GM15510 (cell line): ENCODE measurements around the gene ILKAP.

Experiments
- POLR2A ChIP-seq: IDR thresholded peaks from 3 replicates; pipeline ENCODE4 v1.6.1; 2011; ENCODE audit warnings: borderline replicate concordance; ENCODE audit not compliant: insufficient read length; ENCODE audit errors: extremely low read depth

ILKAP gene

DNA sequence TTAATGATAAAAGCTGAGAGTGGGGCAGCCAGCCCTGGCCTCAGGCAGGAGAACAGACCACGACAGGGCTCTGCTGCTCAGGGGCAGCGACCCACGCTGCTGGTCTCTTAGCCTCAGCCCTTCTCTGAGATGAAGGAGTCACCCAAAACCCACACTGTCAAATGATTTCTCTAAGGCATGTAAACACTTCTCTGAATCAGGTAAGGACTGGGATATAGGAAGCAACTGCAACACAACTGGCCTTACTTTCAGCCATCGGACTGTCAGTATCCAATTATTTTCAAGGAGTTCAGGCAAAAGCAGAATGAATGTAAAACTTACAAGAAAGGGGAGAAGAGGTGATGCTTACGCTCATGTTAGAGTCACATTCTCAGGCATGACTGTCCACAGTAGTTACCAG is 22.9 kb downstream of the ILKAP start:
- no peak for TF ChIP-seq POLR2A

DNA sequence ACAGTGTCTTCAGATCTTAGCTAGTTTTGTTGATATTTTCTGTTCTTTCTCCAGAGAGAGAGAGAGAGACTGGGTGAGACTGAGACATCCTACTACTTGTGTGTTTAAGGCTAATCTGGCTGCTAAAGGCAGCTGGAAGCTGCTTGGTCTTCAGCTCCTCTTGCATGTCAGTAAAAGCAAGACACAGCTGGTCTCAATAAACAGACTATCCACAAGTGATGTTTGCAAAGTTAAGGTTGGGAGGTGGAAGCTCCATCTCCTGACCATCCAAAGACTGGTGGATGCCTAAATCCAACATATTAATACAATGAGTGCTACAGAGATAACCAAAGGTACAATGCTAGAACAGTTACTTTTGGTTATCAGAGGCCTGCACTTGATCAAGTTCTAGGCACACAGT is 26.9 kb downstream of the ILKAP start:
- TF ChIP-seq POLR2A, result no peak

DNA sequence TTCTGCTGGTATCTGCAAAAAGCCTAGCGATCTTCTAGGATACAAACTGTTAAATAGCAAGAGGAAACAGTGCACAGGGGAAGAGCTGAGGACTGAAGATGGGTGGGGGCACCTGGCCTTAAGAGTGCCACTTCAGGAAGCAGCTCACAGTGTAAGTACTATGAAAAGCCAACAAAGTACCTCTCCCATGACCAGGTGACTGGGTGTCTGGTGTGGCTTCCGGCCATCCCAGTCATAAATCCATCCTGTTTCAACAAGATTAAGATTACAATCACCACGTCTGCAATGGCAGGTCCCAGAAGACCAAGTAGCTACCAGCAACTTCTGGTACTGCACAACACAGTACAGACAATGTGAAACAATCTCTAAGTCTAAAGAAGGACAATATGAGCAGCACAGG is 28.8 kb downstream of the ILKAP start:
- TF ChIP-seq POLR2A, result no peak

- no peak for TF ChIP-seq POLR2A
Observed at GRCh38 chr2:238174291-238174690, 29.2 kb downstream of the ILKAP start.

DNA sequence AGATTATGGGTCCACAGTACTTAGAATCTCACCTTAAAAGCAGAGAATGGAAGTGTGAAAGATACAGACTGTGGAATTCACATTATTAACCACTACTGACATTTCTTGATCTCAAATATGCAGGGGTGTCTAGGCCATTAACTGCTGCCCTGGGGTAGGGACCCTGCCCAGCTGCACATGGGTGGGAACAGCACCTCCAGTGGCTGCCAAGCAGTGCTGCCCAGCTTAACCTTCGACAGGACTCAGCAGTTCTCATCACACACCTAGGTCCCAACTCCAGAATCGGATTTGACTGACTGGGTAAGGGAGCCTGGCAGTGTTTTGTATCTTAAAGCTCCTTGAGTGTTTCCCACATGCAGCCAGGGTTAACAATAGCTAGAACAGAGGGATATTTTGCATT is 29.8 kb downstream of the ILKAP start:
- no peak for TF ChIP-seq POLR2A

GRCh38 chr2:238172439-238172838 is 31.1 kb downstream of the ILKAP start:
- TF ChIP-seq POLR2A, result no peak

DNA sequence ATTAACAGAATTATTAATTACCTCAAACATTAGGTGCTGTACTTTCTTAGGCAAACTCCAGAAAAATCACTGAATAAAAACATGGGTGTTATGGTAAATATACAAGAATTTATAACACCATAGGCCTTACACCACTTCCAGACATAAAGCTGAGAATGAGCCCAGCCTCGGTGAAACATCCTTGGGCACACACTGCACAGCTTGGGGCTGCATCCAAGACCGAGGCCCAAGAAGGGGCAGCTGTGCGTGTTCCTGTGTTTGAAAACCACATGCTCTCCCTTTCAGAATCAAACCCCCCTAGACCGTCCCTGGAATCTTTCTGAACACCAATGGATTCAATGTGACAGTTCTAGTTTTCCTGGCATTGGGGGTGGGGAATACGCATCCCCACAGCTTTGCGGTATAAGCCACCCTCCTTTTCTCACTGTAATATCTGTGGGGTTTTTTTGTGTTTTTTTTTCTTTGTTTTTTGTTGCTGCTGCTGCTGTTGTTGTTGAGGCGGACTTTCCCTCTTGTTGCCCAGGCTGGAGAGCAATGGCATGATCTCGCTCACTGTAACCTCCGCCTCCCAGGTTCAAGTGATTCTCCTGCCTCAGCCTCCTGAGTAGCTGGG is 31.8 kb downstream of the ILKAP start:
- no peak for TF ChIP-seq POLR2A

GRCh38 chr2:238170386-238171071 is 33.0 kb downstream of the ILKAP start:
- no peak for TF ChIP-seq POLR2A

DNA sequence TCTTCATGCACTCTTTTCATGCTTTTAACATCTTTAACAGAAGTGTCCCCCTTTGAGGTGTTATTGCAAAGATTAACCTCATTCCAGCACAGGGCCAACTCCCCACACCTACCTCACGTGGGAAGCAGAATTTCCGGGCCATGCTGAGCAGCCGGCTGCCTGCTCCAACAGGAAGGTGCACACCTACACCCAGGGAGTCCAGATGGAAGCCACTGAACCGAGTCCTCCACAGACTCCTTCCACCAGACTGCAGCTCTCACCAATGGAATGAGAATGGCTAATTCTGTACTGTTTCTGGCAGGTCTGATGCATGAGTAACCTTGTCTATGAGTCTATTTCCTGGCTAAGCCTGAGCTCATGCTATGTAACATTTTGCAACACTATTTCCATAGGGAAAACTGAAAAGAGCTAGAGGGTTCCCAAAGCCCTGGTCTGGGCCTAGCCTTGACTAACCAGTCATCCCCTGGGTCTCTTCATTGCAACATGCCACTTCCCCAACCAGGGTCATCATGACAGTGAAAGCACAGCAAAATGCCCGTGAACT is 33.7 kb downstream of the ILKAP start:
- TF ChIP-seq POLR2A, result no peak

DNA sequence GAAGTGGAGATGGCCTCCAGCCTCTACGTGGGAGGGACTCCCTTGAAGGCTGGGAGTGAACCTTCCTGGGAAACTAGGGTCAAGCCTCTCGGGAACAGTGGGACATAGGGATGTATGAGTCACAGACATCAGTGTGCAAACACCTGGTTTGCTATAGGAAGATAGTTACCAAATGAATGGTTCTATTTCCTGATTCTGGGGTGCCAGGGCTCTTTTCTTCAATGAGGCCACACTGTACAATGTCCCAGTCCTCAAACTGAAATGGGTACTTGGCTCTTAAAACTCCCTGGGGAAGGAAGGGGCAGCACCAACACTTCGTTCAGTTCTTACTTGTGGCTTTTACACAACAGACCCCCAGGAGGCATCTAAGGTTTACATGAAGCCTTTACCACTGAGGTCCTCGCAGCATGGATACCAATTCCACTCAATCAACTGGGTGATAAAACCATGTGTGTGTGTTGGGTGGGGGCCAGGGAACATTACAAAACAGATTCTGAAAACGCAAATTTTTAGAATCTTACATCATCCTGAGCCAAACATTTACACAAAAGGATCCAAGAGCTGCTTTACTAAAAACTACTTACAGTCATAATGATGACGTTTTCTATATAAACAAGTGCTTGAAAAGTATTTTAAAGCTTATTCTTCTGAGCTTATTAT is 34.3 kb downstream of the ILKAP start:
- TF ChIP-seq POLR2A, result no peak

DNA sequence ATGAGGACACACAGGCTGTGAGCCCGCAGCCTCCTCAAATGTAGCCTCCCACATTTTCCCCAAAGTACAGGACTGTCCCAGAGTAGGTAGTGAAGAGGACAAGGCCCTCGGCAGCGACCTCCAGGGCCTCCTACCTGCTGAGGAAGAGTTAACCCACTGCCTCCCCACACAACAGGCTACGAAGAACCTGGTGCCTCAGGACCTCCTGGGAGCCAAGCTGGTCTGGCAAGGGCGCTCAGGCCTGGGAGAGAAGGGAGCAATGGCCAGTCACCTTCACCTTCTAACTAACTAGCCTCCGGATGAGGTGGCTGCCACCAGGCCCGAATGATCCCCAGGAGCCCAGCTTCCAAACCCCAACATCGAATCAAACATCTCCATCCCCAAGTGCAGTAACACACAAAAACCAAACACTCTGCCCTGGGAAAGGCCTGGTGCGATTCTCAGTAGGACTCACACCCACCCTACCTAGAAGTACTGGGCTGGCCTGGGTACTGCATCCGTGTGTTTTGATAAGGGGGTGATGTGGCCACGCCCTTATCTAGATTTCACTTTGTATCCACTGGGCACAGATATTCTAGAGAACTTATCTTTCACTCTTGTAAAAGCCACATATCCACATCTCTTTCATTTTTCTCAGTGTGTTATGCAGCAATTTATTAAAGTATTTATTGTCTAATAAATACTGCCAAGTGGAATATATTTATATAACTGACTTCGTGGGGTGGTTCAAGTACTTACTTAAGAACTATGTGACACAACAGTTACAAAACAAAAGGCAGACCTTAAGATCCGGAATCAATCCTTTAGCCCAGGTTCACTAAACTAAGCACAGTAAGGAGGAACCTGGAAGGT is 35.1 kb downstream of the ILKAP start:
- no peak for TF ChIP-seq POLR2A

GRCh38 chr2:238167761-238168160 is 35.7 kb downstream of the ILKAP start:
- no peak for TF ChIP-seq POLR2A

- no peak for TF ChIP-seq POLR2A
Observed at GRCh38 chr2:238167344-238167715, 36.2 kb downstream of the ILKAP start.

DNA sequence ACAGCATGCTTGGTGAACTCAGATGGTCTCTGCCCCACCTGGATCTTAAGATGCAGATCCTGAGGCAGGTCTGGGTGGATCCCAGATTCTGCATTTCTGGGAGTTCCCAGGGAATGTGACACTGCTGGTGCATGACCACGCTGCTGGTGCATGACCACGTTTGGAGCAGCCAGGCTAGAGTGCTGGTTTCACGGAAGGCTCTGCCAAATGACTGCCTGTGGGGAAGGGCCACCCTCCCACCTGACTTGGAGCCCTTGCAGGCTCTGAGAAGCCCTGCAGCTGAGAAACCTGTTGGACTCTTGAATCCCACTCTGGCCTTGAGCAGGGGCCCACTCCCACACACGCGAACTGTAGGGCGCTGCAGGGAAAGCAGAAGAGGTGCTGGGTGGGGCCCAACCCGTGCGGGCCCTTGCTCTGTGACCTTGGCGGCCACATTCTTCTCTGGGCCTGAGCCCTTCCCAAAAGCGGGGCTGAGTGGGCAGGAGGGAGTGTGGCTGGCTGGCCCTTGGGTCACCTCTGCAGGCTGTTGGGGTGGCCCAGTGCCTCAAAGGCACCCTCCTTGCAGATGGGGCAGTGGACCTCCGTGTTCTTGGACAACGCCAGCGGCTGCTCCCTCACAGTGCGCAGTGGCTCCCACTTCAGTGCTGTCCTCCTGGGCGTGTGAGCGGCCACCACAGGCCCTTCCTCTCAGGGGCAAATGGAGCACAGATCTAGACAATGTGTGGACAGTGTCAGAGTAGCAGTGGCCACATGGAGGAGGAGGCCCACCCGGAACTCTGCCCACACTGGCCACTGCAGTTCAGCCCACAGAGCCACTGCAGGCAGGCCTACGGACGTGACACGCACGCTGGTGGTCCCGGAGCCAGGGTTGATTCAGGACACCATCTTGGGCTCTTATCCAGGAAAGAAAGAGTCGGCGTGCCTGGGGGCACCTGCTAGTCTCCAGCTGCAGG is 36.8 kb downstream of the ILKAP start:
- TF ChIP-seq POLR2A, result no peak
